Gastroesophageal sphincter (tissue), 3 donors: Measurements from ENCODE around the gene TNS1.

Experiments used
- EP300 ChIP-seq: sonication (generic); formaldehyde crosslinking; IDR thresholded peaks from one replicate; pipeline ENCODE4 v1.6.1; 2017; ENCODE audit warnings: antibody characterized with exemption, mild to moderate bottlenecking
- POLR2A ChIP-seq, 2 donors: fragments of 450-650 bp; IDR thresholded peaks; one replicate each; pipeline ENCODE4 v1.6.1; 2017; ENCODE audit warnings: antibody characterized with exemption in 2 of 2, mild to moderate bottlenecking in 2 of 2, moderate library complexity in 1 of 2
- POLR2AphosphoS5 ChIP-seq: sonication (generic); formaldehyde crosslinking; IDR thresholded peaks from one replicate; pipeline ENCODE4 v1.6.1; 2017; ENCODE audit warnings: antibody characterized with exemption
- TF ChIP-seq, protein P1 (sequence below), 4 experiments: fragments of 200-600 bp in 2 of 4; fragments of 450-650 bp in 2 of 4; sonication (generic) in 1 of 4; IDR thresholded peaks; one replicate each; pipeline ENCODE4 v1.5.1; 2017 to 2019; ENCODE audit warnings: antibody characterized with exemption in 4 of 4, mild to moderate bottlenecking in 2 of 4, moderate library complexity in 2 of 4

DNA sequence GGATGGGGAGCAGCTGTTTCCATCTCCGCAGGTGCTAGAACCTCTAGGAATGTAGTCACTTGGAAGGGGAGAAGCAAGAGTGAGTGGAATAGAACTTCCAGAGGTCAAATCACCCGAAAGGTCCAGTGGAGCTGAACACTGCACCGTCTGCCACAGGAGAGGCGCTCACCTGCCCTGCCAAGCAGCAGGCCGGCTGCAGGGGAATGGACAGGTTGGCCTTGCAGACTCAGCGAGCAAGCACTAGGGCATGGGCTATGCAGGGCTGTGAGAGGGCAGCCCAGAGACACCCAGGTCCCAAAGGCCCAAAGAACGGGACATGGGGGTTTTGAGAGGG lies 214.2 kb downstream of the TNS1 start:
- TF ChIP-seq, protein P1, sequence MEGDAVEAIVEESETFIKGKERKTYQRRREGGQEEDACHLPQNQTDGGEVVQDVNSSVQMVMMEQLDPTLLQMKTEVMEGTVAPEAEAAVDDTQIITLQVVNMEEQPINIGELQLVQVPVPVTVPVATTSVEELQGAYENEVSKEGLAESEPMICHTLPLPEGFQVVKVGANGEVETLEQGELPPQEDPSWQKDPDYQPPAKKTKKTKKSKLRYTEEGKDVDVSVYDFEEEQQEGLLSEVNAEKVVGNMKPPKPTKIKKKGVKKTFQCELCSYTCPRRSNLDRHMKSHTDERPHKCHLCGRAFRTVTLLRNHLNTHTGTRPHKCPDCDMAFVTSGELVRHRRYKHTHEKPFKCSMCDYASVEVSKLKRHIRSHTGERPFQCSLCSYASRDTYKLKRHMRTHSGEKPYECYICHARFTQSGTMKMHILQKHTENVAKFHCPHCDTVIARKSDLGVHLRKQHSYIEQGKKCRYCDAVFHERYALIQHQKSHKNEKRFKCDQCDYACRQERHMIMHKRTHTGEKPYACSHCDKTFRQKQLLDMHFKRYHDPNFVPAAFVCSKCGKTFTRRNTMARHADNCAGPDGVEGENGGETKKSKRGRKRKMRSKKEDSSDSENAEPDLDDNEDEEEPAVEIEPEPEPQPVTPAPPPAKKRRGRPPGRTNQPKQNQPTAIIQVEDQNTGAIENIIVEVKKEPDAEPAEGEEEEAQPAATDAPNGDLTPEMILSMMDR (IDR thresholded peaks at IDR 0.05), result no peak
- TF ChIP-seq POLR2AphosphoS5 (no peak), EP300 (no peak), POLR2A (IDR thresholded peaks at IDR 0.05) (no peak)
